GM18517 (cell line): ENCODE data around the gene SMCO4.

Experiments used
- ATAC-seq: cut with Tn5 transposase; IDR thresholded peaks from one replicate; pipeline ENCODE4 v1.9.1; 2021; ENCODE audit warnings: mild to moderate bottlenecking, moderate library complexity; ENCODE audit not compliant: unreplicated experiment

The SMCO4 gene

GRCh38 chr11:93560199-93560932 lies 17.2 kb upstream of the SMCO4 start:
- no peak for ATAC-seq

DNA sequence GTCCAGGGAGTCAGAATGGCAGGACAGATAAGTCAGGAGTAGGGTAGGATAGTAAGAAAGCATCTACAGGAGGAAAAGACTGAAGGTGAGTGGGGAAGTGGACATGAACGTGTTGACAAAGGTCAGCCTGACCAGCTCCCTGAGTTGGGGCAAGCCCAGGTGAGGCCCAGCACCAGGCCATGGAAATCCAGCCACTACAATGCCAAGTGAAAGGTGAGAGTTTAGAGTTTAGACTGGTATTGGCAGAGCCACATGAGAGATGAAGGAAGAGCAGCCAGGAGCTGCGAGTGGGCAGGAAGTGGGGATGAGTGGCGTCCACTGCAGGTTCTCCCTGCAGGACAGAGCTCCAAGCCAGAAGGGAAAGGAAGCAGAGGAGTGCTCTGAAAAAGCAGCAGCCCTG lies 16.5 kb upstream of the SMCO4 start:
- ATAC-seq = no peak

GRCh38 chr11:93552874-93553273 lies 9.7 kb upstream of the SMCO4 start:
- ATAC-seq = no peak

DNA sequence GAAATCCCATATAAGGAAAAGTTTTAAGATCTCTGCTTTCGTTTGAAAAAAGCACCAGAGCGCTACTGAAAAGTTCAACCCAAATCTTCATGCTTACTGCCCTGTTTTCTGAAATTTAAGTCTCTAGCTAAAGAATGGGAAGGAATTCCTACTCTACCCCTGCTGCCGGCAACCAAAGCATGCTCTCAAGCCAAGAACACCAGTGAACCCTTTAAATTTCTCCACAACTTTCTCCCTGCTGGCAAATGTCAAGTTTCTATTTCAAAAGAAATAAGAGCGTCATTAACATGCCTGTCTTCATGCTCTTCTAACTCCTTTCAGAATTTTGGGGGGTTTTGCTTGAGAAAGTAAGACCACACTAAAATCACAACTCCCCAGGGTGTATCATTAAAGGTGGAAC lies 6.8 kb upstream of the SMCO4 start:
- ATAC-seq = no peak

DNA sequence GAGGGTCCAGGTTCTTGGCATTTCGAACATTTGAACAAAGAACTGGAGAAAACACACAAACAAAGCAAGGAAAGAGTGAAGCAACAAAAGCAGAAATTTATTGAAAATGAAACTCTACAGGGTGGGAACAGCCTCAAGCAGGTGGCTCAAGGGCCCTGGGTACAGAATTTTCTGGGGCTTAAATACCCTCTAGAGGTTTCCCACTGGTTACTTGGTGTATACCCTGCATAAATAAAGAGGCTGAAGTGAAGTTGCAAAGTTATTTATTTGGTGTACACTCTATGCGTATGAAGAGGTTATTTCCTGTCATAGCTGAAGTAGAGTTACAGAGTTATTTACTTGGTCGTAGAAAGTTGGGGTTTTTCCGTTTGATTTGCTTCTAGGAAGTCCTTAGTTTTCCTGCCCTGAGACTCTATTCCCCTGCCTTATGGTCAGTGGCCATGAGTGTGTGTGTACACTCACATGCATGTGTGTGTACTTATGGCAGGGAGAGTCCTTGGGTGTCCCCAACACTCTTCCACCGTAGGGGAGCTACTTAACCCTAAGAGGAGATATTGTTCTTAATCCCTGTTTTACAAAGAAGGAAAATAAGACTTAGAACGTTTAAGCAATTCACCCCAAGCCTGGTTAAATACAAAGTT lies 5.6 kb upstream of the SMCO4 start:
- ATAC-seq = no peak

- no peak for ATAC-seq
These were observed 4.6 kb upstream of the SMCO4 start for GRCh38 chr11:93547773-93548172.

DNA sequence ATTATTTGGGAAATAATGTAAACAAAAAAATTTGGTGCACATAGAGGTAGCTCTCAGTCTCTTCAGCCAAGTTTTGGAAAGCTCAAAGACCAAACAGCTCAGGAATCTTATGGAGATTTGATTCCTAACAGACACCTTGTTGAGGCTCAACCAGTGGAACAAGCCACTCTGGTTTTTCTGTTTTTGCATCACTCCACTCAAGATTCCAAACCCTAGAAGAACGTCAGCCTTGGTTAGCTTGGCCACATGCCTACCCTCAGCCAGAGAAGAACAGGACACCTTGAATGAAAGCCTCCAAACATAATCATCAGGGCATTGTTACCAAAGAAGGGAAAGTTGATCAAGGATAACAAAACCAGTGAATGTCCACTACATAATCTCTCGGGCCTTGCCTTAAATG lies 3.8 kb upstream of the SMCO4 start:
- ATAC-seq = no peak

DNA sequence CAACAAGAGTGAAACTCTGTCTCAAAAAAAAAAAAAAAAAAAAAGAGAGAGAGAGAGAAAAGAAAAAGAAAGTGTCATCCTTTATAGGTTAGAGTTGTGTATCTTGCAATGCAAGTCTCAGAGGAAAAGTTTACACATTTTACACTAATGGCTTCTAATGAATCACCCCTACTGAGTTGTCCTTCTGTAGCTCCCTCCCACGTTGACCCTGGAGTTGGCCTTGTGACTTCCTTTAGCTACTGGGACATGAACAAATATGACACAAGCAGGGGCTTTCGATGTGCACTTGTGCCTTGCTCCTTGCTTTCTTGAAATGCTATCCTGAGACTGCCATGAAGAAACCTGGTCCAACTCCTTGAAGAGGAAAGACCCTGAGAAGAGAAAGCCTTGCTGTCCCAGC lies 2.4 kb upstream of the SMCO4 start:
- no peak for ATAC-seq

GRCh38 chr11:93542811-93543229 lies 371 bp downstream of the SMCO4 start:
- peak; percentile 34 for ATAC-seq

GRCh38 chr11:93541884-93542810 lies 1.0 kb downstream of the SMCO4 start:
- ATAC-seq = peak; percentile 48

- ATAC-seq = no peak
These were observed 2.2 kb downstream of the SMCO4 start for GRCh38 chr11:93540896-93541553.

DNA sequence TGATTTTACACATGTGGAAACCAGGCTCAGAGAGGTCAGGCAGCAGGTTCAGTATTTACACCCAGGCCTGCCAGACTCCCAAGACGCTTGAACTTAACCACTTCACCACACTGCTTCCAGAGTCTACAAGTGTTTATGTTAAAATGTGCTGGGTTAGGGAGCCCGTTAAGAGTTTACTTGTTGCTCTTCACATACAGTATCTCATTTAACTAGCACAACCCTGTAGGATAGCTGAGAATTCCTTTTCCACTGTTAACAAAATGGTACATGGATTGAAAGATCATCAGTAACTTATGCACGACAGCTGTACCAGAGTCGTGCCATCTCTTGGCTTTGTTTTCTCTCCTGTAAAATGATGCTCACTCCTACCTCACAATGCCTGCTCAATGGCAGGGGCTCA lies 2.9 kb downstream of the SMCO4 start:
- ATAC-seq = no peak

DNA sequence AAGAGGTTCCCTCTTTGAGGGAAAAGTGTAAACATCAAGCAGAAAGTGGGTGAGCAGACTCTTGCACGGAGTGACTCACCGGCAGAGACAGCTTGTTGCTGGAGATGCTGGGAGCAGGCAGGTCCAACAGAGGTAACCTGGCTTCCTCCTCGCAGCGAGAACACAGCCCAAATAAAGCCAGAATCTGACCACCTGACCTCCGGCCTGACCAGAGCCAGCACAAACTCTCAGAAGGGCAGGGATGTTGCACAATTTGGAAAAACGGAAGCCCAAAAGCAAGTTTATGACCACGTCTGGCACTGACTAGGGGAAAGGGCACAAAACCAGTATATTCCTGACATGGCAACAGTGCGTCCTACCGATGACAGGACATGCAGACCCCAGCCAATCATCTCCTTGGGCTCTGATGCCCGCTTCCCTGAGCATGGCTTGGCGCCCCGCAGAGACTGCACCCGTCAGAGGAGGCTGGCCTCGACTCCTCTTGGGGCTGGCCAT lies 5.4 kb downstream of the SMCO4 start:
- no peak for ATAC-seq

DNA sequence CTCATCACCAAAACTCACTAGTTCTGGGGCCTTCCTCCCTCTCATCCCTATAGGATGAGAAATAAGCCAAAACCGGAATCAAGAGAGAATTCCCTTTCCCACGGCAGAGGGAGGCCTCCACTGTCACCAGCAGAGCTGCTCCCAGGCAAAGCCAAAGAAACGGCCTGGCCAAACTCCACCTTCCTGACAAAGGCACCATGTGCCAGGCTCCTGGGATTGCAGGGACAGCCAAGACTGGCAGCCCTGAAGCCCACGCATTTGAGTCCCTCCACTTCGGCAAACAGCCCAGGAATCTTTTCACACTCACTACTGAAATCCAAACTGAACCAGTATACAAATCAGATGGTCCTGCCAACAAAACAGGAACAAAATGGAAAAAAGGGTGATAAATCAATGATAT lies 6.1 kb downstream of the SMCO4 start:
- ATAC-seq = no peak

- ATAC-seq = peak; percentile 2
These were observed 6.9 kb downstream of the SMCO4 start for GRCh38 chr11:93536101-93536861.

GRCh38 chr11:93535578-93535977 lies 7.6 kb downstream of the SMCO4 start:
- peak; percentile 49 for ATAC-seq

- ATAC-seq = no peak
These were observed 10.4 kb downstream of the SMCO4 start for GRCh38 chr11:93532806-93533205.

DNA sequence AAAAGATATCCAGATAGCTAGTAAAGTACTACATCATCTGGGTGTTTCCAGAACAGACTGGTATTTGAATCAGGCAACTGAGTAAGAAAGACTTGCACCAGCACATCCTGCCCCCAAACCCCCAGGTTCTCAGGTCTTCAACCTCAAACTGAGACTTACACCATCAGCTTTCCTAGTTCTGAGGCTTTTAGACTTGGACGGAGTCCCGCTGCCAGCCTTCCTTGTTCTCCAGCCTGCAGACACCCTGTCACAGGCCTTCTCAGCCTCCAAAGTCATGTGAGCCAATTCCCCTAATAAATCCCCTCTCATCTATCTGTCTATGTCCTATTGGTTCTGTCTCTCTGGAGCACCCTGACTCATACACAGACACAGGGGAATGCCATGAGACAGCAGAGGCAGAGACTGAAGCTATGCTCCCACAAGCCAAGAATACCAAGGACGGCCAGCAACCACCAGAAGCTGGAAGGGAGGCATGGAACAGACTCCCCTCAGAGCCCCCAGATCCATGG lies 10.9 kb downstream of the SMCO4 start:
- ATAC-seq = no peak

- ATAC-seq = no peak
These were observed 12.7 kb downstream of the SMCO4 start for GRCh38 chr11:93530468-93530826.
